Measurements from ENCODE around the gene DAB2. TPM values are rescaled to one million over a fixed set of nuclear protein-coding genes. Genes with fewer than 3 reads are reported as not detected.

The DAB2 gene
- total RNA-seq, 1 donor from 2014 or later: 164 TPM

DNA sequence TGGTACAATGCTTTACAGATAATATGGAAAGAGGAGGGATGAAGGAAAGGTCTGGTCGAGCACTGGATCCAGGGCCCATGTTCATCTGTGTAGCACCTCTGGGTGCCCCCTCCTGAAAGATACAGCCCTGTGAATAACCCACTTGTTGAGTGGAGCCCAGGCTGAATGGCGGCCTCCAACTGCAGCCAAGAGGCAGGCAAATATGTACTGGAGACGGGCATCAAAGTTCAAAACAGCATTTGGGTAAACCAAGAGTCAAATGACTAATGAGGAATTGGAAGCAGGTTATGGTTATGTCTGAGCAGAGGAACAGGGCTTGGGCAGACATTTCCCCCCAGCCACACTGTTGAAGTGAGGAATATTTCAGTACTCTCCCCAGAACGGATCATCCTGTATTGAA is 61.6 kb downstream of the DAB2 start:
- no peaks in the 10 kb centered on the region for H3K4me1 ChIP-seq
- H3K27me3 ChIP-seq (ENCODE audit: low read depth): no peaks in the 10 kb centered on the region
- intact Hi-C loops (cut with DNase I): no loop called here
- no peak overlapping the region for H3K27ac ChIP-seq
- H3K36me3 ChIP-seq: no peaks in the 10 kb centered on the region
- no peak for ATAC-seq
- H3K9me3 ChIP-seq: no peaks in the 10 kb centered on the region
- no peak overlapping the region for H3K4me3 ChIP-seq
- DNase-seq: no peak
- TF ChIP-seq, protein P1, sequence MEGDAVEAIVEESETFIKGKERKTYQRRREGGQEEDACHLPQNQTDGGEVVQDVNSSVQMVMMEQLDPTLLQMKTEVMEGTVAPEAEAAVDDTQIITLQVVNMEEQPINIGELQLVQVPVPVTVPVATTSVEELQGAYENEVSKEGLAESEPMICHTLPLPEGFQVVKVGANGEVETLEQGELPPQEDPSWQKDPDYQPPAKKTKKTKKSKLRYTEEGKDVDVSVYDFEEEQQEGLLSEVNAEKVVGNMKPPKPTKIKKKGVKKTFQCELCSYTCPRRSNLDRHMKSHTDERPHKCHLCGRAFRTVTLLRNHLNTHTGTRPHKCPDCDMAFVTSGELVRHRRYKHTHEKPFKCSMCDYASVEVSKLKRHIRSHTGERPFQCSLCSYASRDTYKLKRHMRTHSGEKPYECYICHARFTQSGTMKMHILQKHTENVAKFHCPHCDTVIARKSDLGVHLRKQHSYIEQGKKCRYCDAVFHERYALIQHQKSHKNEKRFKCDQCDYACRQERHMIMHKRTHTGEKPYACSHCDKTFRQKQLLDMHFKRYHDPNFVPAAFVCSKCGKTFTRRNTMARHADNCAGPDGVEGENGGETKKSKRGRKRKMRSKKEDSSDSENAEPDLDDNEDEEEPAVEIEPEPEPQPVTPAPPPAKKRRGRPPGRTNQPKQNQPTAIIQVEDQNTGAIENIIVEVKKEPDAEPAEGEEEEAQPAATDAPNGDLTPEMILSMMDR (IDR thresholded peaks at IDR 0.05): no peak

DNA sequence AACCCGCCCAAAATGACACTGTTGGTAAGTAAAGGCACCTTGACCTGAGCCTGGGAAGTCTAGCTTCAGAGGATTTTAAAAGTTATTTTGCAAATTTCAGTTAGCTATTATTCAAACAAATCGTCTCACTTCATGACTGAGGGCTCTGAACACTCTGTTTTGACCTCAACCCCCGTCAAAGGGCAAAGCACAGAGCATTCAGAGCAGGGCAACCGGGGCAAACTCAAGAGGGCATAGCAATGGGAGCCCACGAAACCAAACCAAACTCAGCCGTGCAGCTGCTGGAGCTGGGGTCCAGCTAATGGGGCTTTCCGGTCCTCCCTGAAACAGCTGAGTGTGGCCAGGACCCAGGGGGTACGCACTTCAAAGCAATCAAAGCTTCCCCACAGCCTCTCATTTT is 62.1 kb downstream of the DAB2 start:
- no peaks in the 10 kb centered on the region for H3K4me1 ChIP-seq
- H3K9me3 ChIP-seq: no peaks in the 10 kb centered on the region
- H3K4me3 ChIP-seq: no peak overlapping the region
- ATAC-seq (no peak), DNase-seq (no peak)
- H3K27me3 ChIP-seq (ENCODE audit: low read depth): no peaks in the 10 kb centered on the region
- intact Hi-C loops (cut with DNase I): no loop called here
- TF ChIP-seq, protein P1 (IDR thresholded peaks at IDR 0.05): no peak
- no peaks in the 10 kb centered on the region for H3K36me3 ChIP-seq
- H3K27ac ChIP-seq: no peak overlapping the region

DNA sequence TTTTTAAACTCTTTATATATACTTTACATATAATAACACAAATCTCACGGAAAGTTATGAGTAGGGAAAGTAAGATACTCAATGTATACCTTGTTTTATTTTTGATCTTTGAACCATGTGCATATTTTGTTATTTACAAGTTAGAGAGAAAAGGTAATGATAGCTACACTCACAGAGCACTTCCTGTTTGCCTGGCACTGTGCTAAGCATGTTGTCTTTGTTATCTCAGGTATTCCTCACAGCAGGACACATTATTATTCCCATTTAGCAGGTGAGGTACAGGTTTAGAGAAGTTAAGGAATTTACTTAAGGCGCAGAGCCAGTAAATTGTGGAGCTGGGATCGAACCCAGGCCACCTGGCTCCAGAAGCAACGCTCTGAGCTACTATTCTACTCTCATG is 63.5 kb downstream of the DAB2 start:
- H3K27ac ChIP-seq: no peak overlapping the region
- no peak for ATAC-seq
- intact Hi-C loops (cut with DNase I): no loop called here
- TF ChIP-seq, protein P1 (IDR thresholded peaks at IDR 0.05): no peak
- H3K4me1 ChIP-seq: no peaks in the 10 kb centered on the region
- no peak for DNase-seq
- no peaks in the 10 kb centered on the region for H3K27me3 ChIP-seq (ENCODE audit: low read depth)
- no peaks in the 10 kb centered on the region for H3K9me3 ChIP-seq
- no peaks in the 10 kb centered on the region for H3K36me3 ChIP-seq
- H3K4me3 ChIP-seq: no peak overlapping the region

DNA sequence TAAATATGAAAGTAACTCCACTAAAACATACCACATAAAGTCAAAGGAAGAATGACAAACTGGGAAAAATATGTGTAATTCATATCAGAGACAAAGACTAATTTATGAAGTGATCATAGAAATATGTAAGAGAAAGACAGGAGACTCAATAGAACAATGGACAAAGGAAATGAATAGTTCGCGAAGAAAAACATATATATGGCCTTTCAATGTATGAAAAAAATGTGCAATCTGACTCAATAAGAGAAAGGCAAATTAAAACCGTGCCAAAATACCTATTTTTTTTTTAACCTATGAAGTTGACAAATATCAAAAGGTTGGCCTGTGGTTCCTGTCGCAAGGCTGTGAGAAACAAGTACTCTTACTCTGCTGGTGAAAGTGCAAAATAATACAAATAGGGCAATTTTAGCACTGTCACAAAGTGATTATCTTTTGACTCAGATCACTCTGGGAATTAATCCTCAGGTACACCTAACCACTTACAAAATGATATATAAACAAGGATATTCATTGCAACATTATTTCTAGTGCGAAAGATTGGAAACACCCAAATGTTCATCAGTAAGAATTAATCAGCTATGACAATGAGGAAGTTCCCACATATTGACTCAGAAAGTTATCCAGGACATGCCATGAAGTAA is 64.2 kb downstream of the DAB2 start:
- no peak for ATAC-seq
- no peak for DNase-seq
- H3K9me3 ChIP-seq: no peaks in the 10 kb centered on the region

DNA sequence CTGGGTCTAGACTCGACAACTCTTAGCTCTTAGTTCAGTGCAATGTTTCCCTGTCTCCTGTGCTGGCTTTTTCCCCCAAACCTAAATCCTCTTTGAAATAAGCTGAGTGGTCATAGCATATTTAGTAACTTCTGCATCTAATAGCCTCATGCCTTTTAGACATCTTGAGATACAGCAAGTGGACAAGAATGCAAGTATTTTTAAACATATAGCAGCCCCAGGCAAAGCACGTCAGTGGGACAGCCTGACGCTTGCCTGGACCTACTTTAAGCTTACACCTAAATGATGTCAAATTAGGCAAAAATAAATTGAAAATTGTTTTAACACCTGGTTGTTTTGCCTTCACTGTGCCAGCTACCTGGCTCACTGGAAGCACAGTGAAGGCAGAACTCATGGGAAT is 68.5 kb downstream of the DAB2 start:
- H3K4me1 ChIP-seq: no peaks in the 10 kb centered on the region
- no peak overlapping the region for H3K27ac ChIP-seq
- no peaks in the 10 kb centered on the region for H3K27me3 ChIP-seq (ENCODE audit: low read depth)
- intact Hi-C loops (cut with DNase I): no loop called here
- TF ChIP-seq, protein P1 (IDR thresholded peaks at IDR 0.05): no peak
- H3K4me3 ChIP-seq: no peak overlapping the region
- no peak for ATAC-seq
- no peaks in the 10 kb centered on the region for H3K9me3 ChIP-seq
- no peaks in the 10 kb centered on the region for H3K36me3 ChIP-seq
- DNase-seq: no peak

More for the DNA sequence above, 64.2 kb downstream of the DAB2 start:
- H3K27ac ChIP-seq: no peak overlapping the region
- no peak overlapping the region for H3K4me3 ChIP-seq
- TF ChIP-seq, protein P1 (IDR thresholded peaks at IDR 0.05): no peak
- intact Hi-C loops (cut with DNase I): no loop called here
- no peaks in the 10 kb centered on the region for H3K4me1 ChIP-seq
- no peaks in the 10 kb centered on the region for H3K27me3 ChIP-seq (ENCODE audit: low read depth)
- no peaks in the 10 kb centered on the region for H3K36me3 ChIP-seq
